Cardiac muscle cell (in vitro differentiated cells and primary cell): Measurements from ENCODE around the gene EFCAB8. TPM values are rescaled to one million over a fixed set of nuclear protein-coding genes. Genes with fewer than 3 reads are reported as not detected.

Source experiments
- DNase-seq, 2 donors: peaks; one replicate each; pipeline versions ENCODE4 v3.0.0 to v3.0.0-alpha.2; 2010 to 2017; ENCODE audit warnings: low read depth in 1 of 2, low spot score in 1 of 2
- H3K27ac ChIP-seq: fragments of 200-600 bp; sonication (generic); 2 replicates; pipeline ENCODE4 v1.5.1; 2016
- H3K27me3 ChIP-seq: fragments of 200-600 bp; sonication (generic); 2 replicates; pipeline ENCODE4 v1.6.0; 2016; ENCODE audit warnings: control low read depth
- H3K36me3 ChIP-seq: fragments of 200-600 bp; sonication (generic); 2 replicates; pipeline ENCODE4 v1.5.1; 2016; ENCODE audit warnings: control low read depth
- H3K4me1 ChIP-seq: fragments of 200-600 bp; sonication (generic); 2 replicates; pipeline ENCODE4 v1.8.1; 2017; ENCODE audit warnings: low read depth, mild to moderate bottlenecking, mixed run types
- H3K4me3 ChIP-seq: fragments of 200-600 bp; sonication (generic); 2 replicates; pipeline ENCODE4 v1.5.1; 2016; ENCODE audit warnings: mild to moderate bottlenecking
- H3K9me3 ChIP-seq: fragments of 200-600 bp; sonication (generic); 2 replicates; pipeline ENCODE4 v1.5.1; 2017; ENCODE audit warnings: low read depth, mild to moderate bottlenecking, control low read depth
- CTCF ChIP-seq: IDR thresholded peaks from 2 replicates; pipeline ENCODE4 v1.5.1; 2012; ENCODE audit warnings: low read depth, mild to moderate bottlenecking, low read length
- polyA plus RNA-seq: library from polyadenylated mRNA; unstranded; fragments of >200 nt; fragmentation: Nextera tagmentation; extraction: Ambion mirVana; gene quantifications from 2 replicates; pipeline ENCODE4 v1.2.1, GENCODE V29; 2016
- total RNA-seq: library from RNA; depleted of rRNA; stranded (reverse); fragments of >200 nt; gene quantifications from 2 replicates; pipeline ENCODE4 v1.2.3, GENCODE V29; 2016

The EFCAB8 gene
- total and polyA plus RNA-seq, 2 experiments from 2014 or later, result 0.54 TPM; not detected in 1

GRCh38 chr20:32828029-32828680 lies 30.6 kb upstream of the EFCAB8 start:
- Histone ChIP-seq H3K36me3 (peaks cover 18% of the 10 kb centered on the region), H3K27me3 (no peaks in the 10 kb centered on the region), H3K4me3 (no peak overlapping the region), H3K9me3 (no peaks in the 10 kb centered on the region), H3K4me1 (peaks cover 19% of the 10 kb centered on the region), H3K27ac (no peak overlapping the region)
- TF ChIP-seq CTCF, result no peak
- DNase-seq, result no peak

GRCh38 chr20:32829311-32830005 lies 29.3 kb upstream of the EFCAB8 start:
- no peak overlapping the region for H3K4me3 ChIP-seq
- no peaks in the 10 kb centered on the region for H3K9me3 ChIP-seq
- no peak for DNase-seq
- H3K36me3 ChIP-seq, result peaks cover 28% of the 10 kb centered on the region
- no peaks in the 10 kb centered on the region for H3K27me3 ChIP-seq
- no peak for TF ChIP-seq CTCF
- peak overlapping the region; percentile 69 for H3K27ac ChIP-seq
- H3K4me1 ChIP-seq, result peaks cover 19% of the 10 kb centered on the region

GRCh38 chr20:32830437-32830836 lies 28.3 kb upstream of the EFCAB8 start:
- Histone ChIP-seq H3K27me3 (no peaks in the 10 kb centered on the region), H3K4me1 (peaks cover 19% of the 10 kb centered on the region), H3K4me3 (no peak overlapping the region), H3K9me3 (no peaks in the 10 kb centered on the region), H3K27ac (peak overlapping the region; percentile 69), H3K36me3 (peaks cover 34% of the 10 kb centered on the region)
- no peak for TF ChIP-seq CTCF
- DNase-seq, result peak in 1 of 2 donors; percentile 74

GRCh38 chr20:32831982-32832381 lies 26.7 kb upstream of the EFCAB8 start:
- no peak for TF ChIP-seq CTCF
- Histone ChIP-seq H3K9me3 (no peaks in the 10 kb centered on the region), H3K27me3 (no peaks in the 10 kb centered on the region), H3K27ac (peak overlapping the region; percentile 65), H3K36me3 (peaks cover 35% of the 10 kb centered on the region), H3K4me1 (peaks cover 19% of the 10 kb centered on the region), H3K4me3 (no peak overlapping the region)
- no peak for DNase-seq

- H3K4me1 ChIP-seq, result peaks cover 19% of the 10 kb centered on the region
- no peak overlapping the region for H3K27ac ChIP-seq
- H3K9me3 ChIP-seq, result no peaks in the 10 kb centered on the region
- no peak for TF ChIP-seq CTCF
- H3K27me3 ChIP-seq, result no peaks in the 10 kb centered on the region
- no peak overlapping the region for H3K4me3 ChIP-seq
- H3K36me3 ChIP-seq, result peaks cover 34% of the 10 kb centered on the region
- DNase-seq, result no peak
Measured at GRCh38 chr20:32832664-32833063, 26.1 kb upstream of the EFCAB8 start.
